RPMI7951 (cell line): ENCODE results near the gene P2RY13. TPM values are rescaled to one million over a fixed set of nuclear protein-coding genes. Genes with fewer than 3 reads are reported as not detected.
A peak's percentile ranks its signal among the peaks of the same experiment; 100 is the strongest.

ENCODE experiments used
- DNase-seq: peaks from one replicate; pipeline ENCODE4 v3.0.0-alpha.2; 2012; ENCODE audit warnings: low read depth
- total RNA-seq: library from RNA; depleted of rRNA; stranded (reverse); fragments of >200 nt; shearing (Covaris generic); gene quantifications from 2 replicates; pipeline ENCODE4 v1.2.3, GENCODE V29; 2014; rRNA removed

P2RY13 gene
- total RNA-seq, 1 experiment from 2014 or later, result not detected

- no peak for DNase-seq
Measured at GRCh38 chr3:151293127-151293526, 36.2 kb downstream of the P2RY13 start.

GRCh38 chr3:151290673-151291072 is 38.7 kb downstream of the P2RY13 start:
- DNase-seq, result peak; percentile 40

GRCh38 chr3:151289445-151289844 is 39.9 kb downstream of the P2RY13 start:
- no peak for DNase-seq

- no peak for DNase-seq
Measured at GRCh38 chr3:151285940-151286339, 43.4 kb downstream of the P2RY13 start.

- no peak for DNase-seq
Measured at GRCh38 chr3:151283907-151284461, 45.4 kb downstream of the P2RY13 start.

GRCh38 chr3:151283387-151283786 is 46.0 kb downstream of the P2RY13 start:
- DNase-seq, result no peak

- DNase-seq, result peak; percentile 48
Measured at GRCh38 chr3:151282921-151283320, 46.4 kb downstream of the P2RY13 start.

GRCh38 chr3:151281671-151282324 is 47.6 kb downstream of the P2RY13 start:
- no peak for DNase-seq

GRCh38 chr3:151278230-151278629 is 51.1 kb downstream of the P2RY13 start, which contains the start of gene P2RY14:
Gene P2RY14 (minus strand): TSS chr3:151278542. CDS start chr3:151214316, 64,226 bp downstream.
- no peak for DNase-seq

- DNase-seq, result no peak
Measured at GRCh38 chr3:151276687-151277042, 52.7 kb downstream of the P2RY13 start.

Other genes with a start within 250 kb of the P2RY13 start
- gene MED12L, start 243.9 kb downstream of the P2RY13 start, total RNA-seq, result 0.10 and 0.12 TPM in 2 replicates
- not detected in 2 replicates for gene GPR171, start 126.3 kb downstream of the P2RY13 start, total RNA-seq
- not detected in 2 replicates for gene P2RY14, start 51.0 kb downstream of the P2RY13 start, total RNA-seq
- not detected in 2 replicates for gene GPR87, start 12.7 kb downstream of the P2RY13 start, total RNA-seq
- not detected in 2 replicates for gene P2RY12, start 55.2 kb upstream of the P2RY13 start, total RNA-seq
- gene IGSF10, start 131.5 kb upstream of the P2RY13 start, total RNA-seq, result 0.36 and 0.59 TPM in 2 replicates